Measurements from ENCODE around the gene ANKS1A.
"Not testable (repeated sequence)": the region's sequence is repeated elsewhere in the genome, so short reads cannot be mapped to it uniquely, and the experiment has no call there.

Gene ANKS1A

DNA sequence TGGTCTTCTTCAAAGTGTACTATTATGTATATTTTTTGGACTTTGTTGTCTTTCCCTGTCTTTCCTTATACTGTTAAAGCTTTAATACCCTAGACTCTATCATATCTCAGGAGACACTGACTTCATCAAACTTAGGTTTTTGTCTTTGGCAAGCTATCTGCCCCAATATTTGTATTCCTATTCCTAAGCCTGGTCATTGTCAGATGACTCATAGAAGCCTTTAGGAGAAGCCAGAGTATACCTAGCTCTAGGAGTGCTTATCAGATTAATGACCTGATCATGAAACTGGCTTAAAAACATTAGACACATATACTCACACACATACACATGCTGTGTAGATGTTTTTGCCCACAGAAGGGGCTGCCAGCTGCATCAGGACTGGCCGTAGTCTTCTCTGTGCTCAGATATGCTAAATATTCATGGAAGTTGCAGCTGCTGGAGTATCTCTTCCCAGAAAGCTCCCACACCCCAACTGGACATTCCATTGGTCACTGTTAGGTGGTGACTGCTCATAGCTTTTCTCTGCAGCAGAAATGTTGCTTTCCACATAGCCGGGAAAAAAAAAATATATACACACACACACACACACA, 102.0 kb downstream of the ANKS1A start:
- DNase-seq = no peak

DNA sequence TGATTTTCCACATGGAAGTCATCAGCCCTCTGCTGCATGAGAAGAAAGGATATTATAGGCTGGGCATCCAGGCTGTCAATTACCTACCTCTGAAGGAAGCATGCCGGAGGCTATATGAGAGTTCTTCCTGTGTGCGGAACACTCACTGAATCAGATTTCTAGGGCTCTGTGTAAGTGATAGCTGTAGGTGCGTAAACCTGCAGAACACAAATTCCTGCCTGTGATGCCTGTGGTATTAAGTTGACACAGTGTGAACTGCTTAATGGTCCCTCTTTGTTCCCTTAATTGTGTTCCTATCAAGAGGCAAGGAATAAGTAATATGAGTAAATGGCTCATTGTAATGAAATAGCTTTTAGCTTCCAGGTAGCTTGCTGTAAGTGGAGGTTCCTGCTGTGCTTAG, 103.3 kb downstream of the ANKS1A start:
- DNase-seq = no peak

DNA sequence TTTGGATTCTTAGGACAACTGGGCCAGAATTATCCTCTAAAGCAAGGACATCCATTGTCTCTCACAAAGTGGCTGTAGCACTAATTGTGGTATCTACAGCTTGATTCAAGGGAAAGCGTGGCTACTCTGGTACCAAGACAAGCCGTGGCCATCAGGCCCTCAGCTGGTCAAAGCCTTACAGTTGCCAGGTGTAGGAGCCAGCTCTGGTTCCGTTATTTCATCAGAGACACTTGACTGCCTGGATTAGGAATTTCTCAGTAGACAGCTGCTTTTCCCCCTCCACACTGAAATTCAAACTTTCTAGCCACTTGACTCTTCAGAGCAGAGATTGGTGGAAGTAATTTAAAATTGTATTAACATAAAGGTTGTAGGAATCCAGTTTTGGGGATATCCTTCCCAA, 104.2 kb downstream of the ANKS1A start:
- no peak for DNase-seq

DNA sequence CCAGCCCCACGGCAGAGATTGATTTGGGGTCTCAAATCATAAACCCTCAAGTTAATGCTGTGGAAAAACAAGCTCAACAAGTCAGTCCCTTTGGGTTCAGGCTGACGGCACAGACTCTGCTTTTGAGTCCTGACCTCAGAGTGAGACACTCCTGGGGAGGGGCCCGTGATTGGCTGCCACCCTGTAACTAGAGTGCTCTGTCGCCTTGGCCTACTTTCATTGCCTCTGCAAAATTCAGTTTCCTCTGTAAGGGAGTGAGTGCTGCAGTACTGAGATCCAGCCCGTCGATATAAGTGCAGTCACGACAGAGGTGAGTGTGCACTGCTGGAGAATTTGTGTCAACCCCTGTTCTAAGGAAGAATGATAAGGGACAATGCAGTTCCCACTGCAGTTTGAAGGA, 105.6 kb downstream of the ANKS1A start:
- DNase-seq = no peak

DNA sequence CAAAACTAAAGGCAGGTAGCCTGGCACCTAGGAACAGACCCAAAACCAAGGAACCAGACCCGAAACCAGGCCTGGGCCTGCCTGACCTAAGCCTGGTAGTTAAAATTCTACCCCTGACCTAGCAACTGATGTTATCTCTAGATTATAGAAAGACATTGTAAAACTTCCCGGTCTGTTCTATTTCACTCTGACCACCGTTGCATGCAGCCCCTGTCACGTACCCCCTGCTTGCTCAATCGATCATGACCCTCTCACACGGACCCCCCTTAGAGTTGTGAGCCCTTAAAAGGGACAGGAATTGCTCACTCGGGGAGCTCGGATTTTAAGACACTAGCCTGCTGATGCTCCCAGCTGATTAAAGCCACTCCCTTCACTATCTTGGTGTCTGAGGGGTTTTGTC, 109.4 kb downstream of the ANKS1A start:
- DNase-seq = not testable (repeated sequence)

DNA sequence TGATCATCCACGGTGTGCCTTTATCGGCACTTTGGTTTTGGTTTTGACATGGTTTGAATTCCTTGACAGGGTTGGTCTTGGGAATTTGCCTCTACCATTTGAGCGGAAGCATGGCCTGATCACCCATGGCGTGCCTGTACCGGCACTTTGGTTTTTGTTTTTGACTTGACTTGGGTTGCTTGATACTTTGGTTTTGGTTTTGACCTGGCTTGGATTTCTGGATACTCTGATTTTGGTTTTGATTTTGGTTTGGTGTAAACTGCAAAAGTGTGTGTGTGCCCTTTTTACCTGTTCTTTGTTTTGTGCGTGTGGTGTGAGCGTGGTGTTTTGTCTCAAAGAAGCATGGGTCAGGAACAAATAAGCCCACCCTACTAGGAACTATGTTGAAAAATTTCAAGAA, 110.1 kb downstream of the ANKS1A start:
- DNase-seq = not testable (repeated sequence)

DNA sequence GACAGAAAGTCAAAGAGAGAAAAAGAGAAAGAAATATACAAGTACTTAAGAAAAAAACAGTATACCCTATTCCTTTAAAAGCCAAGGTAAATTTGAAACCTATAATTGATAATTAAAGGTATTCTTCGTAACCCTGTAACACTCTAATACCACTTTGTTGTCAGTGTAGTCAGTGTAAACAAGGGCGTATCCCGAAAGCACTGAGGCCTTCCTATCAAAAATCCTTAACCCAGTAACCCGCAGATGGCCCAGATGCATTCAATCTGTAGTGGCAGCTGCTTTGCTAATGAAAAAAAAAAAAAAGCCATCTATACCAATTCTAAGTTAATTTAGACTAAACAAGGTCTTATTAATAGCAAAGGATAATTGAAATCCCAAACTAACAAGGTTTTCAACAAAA, 110.9 kb downstream of the ANKS1A start:
- not testable (repeated sequence) for DNase-seq

DNA sequence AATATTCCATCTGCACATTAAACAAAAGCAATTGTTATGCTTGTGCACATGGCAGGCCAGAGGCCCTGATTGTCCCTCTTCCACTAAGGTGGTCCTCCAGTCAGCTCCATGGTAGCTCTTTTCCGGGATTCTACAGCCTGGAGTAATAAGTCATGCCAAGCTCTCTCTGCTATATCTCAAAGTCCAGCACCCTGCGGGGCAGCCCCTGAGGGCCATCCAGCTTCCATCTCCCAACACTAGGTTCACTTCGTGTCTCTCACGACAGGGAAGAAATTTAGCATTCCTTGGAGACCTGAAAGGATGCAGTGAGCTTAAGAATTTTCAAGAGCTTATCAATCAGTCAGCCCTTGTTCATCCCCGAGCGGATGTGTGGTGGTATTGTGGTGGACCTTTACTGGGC, 112.3 kb downstream of the ANKS1A start:
- DNase-seq = not testable (repeated sequence)

DNA sequence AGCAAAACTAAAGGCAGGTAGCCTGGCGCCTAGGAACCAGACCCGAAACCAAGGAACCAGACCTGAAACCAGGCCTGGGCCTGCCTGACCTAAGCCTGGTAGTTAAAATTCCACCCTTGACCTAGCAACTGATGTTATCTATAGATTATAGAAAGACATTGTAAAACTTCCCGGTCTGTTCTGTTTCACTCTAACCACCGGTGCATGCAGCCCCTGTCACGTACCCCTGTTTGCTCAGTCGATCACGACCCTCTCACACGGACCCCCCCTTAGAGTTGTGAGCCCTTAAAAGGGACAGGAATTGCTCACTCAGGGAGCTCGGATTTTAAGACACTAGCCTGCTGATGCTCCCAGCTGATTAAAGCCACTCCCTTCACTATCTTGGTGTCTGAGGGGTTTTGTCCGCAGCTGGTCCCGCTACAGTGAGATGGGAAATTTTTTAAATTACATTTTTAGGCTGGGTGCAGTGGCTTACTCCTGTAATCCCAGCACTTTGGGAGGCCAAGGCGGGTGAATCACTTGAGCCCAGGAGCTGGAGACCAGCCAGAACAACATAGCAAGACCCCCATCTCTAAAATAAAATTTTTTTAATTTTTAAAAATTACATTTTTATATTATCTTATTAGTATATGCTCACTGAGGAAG, 115.0 kb downstream of the ANKS1A start:
- not testable (repeated sequence) for DNase-seq

DNA sequence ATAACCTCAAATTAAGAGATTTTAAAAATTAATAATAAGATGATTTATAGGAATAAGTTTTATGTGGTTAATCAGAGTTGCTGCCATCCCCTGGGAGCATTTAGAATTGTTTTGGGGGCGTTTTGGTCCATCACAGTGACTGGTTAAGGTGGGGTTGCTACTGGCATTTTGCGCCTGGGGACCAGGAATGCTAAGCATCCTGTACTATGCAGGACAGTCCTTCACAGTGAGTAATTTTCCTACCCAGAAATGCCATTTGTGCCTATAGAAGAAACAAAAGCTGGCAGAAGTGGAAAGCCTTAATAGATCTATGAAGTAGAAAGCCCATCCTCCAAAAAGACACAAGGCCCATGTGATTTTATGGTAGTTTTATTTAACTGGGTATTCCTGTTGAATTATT, 118.0 kb downstream of the ANKS1A start:
- DNase-seq = no peak

DNA sequence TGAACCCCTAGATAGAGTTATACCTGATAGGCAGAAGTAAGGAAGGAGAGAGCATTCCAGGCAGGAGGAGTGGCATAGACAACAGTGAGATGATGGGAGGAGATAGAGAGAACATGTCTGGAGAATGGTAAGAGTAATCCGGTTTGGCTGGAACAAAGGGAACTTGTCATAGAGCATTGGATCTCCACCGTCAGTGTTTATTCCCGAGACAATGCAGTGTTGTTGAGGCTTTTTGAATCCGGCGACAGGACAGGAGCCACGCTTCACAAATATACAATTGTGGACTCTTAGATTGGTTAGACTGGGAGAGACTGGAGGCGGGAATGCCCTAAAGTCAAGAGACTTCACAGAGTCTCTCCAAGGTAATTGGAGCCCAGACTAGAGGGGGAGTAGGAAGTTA, 119.8 kb downstream of the ANKS1A start:
- DNase-seq = peak in 26 of 51 donors; percentile 3 to 84 (median 39)

DNA sequence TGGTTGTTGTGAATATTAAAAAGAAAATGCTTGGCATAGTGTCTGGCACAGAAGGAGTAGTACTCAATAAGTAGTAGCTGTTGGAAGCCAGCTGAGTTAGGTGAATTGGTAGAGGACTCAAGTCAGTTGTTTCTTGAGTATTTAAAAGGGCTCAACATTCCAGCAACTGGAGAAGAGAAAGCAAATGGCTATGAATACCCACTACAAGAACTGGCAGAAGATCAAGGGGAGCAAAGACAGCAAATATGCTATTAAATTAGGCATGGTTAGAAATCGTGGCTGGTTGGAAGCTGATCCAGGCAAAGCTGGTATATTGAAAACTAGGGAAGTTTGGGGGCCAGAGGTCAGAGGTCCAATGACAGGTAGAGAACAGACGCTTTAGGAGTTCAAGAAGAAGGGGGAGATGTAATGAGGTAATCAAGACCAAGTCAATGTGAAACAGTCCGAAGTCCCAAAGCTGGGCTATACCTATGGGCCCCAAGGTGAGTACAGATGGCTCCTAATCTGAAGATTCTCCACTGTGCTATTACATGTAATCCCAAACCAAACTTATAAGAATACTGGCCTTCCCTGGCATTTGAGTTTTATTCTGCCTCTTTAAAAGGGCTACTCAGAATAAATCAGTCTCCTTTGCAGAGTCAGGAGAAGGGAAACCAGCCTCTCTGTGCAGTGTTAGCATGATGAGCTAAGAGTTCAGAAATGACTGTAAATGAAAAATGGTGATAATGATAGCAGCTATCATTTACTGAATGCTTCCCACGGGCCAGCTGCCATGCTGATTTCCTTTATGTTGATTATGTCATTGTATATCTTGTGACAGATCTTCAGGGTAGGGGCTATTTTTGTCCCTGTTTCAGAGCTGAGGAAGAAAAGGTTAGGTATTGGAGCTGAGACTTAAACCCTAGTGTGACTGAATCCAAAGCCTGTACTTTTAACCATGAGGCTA, 122.3 kb downstream of the ANKS1A start:
- DNase-seq = no peak

DNA sequence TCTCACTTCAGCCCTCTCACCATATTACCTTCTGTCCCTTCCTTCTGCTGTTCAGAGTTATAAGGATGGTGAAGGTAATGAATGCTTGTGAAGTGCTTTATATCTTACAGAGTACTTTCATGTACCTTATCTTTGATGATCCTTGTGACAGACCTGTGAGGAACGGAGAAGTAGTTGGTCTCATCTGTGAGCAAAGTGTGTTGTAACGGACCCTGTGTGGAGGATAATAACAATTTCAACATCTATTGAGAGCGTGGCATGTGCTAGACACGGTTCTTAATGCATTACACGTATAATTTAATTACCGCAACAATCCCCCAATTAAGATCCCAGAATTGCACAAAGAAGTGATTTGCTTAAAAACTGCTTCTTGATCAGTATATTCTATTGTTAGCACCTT, 124.6 kb downstream of the ANKS1A start:
- DNase-seq = no peak

DNA sequence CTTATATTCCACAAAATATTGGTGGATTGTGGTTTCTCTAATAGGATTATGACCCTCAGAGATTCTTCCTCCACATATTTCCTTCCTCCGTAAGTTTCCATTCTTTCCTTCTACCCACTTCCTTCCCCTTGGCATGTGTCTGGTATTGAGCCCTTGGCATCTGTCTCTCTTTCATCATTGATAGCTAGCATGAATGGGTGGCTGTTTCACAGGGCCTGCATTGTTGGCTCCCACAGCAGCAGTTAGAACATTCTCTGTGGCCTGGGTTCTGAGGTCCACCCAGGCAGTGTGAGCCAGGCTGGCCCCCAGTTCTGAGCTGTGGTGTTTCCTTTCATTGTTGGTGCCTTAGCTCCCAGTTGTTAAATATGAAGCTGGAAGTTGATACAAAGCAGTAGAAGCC, 125.3 kb downstream of the ANKS1A start:
- DNase-seq = peak in 35 of 51 donors; percentile 15 to 89 (median 58)

DNA sequence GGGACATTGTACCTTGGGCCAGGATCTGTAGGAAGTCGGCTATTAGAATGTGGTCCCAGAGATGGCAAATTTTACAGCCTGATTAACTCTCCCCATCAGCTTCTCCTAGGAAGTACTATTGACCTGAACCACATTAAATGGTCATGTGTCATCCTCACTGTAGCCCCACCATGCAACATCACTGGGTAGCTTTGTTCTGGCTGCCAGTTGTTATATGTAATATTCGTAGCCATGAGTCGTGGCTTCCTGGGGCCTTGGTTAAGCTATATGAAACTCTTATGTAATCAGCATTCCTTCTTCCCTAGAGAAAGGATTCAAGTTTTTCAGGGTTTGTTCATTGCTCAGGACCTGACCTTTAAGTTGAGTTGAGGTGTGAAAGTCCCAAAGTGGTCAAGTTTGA, 125.7 kb downstream of the ANKS1A start:
- DNase-seq = no peak

DNA sequence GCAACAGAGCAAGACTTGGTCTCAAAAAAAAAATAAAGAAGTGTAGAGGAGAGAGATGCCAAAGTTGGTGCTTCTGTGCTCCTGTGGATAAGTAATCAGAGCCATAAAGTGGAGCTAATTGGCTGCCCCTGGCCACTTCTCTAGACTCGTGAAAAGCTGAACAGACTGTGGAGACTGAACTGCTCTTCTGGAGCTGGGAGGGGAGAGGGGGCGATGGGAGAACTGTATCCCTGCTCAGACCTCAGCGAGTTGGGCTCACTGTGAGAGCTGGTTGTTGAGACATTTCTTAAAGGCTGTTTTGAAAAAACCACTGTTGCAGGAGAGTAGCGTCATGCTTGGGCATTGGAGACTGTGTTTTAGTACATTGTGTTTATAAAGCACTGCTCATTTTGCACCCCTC, 126.4 kb downstream of the ANKS1A start:
- DNase-seq = no peak

DNA sequence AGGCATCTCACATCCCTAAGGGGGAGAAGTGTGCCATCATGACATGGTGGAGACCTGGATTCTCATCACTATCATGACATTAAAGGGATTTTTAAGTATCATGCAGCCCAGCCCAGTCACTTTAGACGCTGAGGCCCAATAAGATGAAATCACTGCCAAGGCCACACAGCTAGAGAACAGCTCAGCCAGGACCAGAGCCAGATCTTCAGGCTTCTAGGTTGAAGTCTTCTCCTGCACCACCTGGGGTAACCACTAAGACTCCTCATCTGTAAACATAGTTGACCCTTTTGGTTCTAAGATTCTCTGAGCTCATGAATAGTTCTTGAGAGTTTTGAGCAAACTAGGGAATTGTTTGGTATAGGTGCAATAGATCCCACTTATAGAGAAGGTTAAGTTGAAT, 126.9 kb downstream of the ANKS1A start:
- DNase-seq = no peak

DNA sequence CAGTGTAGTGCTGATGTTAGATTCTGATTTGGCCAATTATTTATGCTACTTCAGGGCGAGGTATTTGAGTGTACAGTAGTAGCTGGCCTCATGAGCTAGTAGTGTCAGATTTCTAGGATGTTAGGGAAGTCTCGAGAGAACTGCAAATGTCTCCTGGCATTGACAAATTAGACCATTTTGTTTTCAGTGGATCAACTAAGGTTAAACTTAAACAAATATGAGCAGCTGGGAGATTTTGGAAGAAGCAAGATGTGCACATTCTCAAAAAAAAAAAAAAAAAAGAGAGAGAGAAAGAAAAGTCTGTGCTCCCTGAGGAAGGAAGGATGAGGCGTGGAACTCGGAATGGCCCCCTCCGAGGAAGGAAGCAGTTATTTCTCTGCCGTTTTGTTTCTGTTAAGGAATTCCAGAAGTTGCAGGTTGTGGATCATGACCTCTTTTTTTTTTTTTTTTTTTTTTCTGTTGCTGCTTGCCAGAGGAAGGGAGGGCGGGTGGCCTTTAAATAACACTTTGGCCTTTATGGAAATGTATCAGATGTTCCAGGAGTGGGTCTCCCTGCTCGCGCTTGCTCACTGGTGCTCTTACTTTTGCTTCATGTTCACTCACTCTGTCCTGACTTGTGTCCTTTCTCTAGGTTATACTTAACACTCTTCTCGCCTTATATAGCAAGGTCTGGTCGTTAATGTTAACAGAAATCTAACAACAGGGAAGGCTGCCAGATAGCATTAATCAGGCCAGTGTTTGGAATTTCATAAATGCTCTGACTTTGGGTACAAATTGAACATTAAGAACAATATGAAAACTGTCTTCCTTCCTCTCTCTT, 127.7 kb downstream of the ANKS1A start:
- no peak for DNase-seq

DNA sequence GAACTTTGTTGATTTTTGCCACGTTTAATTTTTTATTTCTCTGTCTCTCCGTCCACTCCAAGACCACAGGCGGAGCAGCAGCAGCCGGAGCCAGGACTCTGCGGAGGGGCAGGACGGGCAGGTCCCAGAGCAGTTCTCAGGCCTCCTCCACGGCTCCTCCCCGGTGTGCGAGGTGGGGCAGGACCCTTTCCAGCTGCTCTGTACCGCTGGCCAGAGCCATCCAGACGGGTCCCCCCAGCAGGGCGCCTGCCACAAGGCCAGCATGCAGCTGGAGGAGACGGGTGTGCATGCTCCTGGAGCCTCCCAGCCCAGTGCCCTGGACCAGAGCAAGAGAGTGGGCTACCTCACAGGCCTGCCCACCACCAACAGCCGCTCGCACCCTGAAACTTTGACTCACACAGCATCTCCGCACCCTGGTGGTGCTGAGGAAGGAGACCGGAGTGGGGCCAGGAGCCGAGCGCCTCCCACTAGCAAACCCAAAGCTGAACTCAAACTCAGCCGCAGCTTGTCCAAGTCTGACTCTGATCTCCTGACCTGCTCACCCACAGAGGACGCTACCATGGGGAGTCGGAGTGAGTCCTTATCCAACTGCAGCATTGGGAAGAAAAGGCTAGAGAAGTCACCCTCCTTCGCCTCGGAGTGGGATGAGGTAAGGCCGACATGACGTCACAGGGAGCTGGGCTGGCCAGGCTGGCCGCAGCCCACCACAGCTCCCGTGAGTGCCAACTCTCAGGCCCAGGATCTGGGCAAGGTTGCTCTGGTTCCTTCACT, 128.5 kb downstream of the ANKS1A start:
- DNase-seq = no peak

DNA sequence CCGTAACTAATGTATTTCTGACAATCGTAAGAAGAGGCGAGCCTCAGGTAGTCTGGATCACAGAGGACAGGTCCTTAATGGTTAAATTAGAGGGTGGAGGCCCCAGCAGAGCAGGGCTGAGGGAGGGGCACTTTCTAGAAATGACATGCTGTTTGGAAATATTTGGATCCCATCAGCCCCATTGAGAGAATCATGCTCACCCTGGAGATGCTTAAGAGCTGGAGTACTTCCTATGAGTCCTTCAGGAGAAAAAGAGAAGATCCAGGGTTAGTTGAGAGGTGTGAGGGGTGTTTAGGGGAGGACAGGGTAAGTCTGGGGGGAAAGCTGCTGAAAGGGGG, 129.1 kb downstream of the ANKS1A start:
- DNase-seq = no peak

DNA sequence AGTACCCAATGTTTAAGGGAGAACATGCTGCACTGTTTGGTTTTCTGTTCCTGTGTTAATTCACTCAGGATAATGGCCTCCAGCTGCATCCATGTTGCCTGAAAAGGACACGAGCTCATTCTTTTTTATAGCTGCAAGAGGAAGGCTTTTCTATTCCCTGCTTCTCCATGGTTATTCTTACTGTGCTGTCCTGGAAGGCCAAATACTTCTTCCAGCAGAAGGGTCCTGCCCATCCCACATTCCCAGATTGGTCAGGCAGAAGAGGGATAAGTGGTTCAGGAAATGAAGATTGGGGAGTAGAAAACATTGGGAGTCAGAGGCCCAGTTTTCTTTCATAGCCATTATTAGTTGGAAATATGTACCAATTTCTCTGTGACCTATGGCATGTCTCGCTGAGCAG, 129.7 kb downstream of the ANKS1A start:
- no peak for DNase-seq
